HepG2 (cell line): ENCODE results near the gene KATNA1. TPM values are rescaled to one million over a fixed set of nuclear protein-coding genes. Genes with fewer than 3 reads are reported as not detected.
A peak's percentile ranks its signal among the peaks of the same experiment; 100 is the strongest.

Source experiments
- AGO2 ChIP-seq: fragments of 200-400 bp; formaldehyde crosslinking; optimal IDR thresholded peaks from 2 replicates; pipeline ENCODE3; 2017; ENCODE audit warnings: mild to moderate bottlenecking, low read depth, low read length, moderate library complexity
- KAT8 ChIP-seq: IDR thresholded peaks from 2 replicates; pipeline ENCODE4 v1.6.1; 2016; ENCODE audit warnings: missing genetic modification reagents, missing compliant biosample characterization
- MTF1 ChIP-seq: sonication (generic); formaldehyde crosslinking; IDR thresholded peaks from 2 replicates; pipeline ENCODE4 v1.5.0; 2020; ENCODE audit warnings: missing genetic modification reagents
- NR3C1 ChIP-seq: sonication (generic); formaldehyde crosslinking; IDR thresholded peaks from 2 replicates; pipeline ENCODE4 v1.4.0; 2020; ENCODE audit warnings: missing genetic modification reagents
- RNF2 ChIP-seq: fragments of 450-650 bp; conservative IDR thresholded peaks from 2 replicates; pipeline ENCODE4 v1.6.1; 2016; ENCODE audit warnings: low read depth
- SOX5 ChIP-seq: IDR thresholded peaks from 2 replicates; pipeline ENCODE4 v1.6.1; 2016; ENCODE audit warnings: borderline replicate concordance
- ZFP62 ChIP-seq: sonication (generic); formaldehyde crosslinking; IDR thresholded peaks from 2 replicates; pipeline ENCODE4 v1.4.0; 2020; ENCODE audit warnings: missing genetic modification reagents
- ZNF30 ChIP-seq: sonication (generic); formaldehyde crosslinking; IDR thresholded peaks from 2 replicates; pipeline ENCODE4 v1.5.0; 2020; ENCODE audit warnings: mild to moderate bottlenecking, missing genetic modification reagents
- ZNF605 ChIP-seq: sonication (generic); formaldehyde crosslinking; IDR thresholded peaks from 2 replicates; pipeline ENCODE4 v1.8.0; 2022; ENCODE audit warnings: mild to moderate bottlenecking, missing genetic modification reagents
- ZNF644 ChIP-seq: IDR thresholded peaks from 2 replicates; pipeline ENCODE4 v1.6.1; 2016; ENCODE audit warnings: low read depth
- polyA plus RNA-seq, 8 experiments: library from polyadenylated mRNA; depleted of rRNA in 3 of 8; stranded (reverse) in 7 of 8; unstranded in 1 of 8; fragments of >200 nt; fragmentation: Illumina TruSeq in 4 of 8; extraction: Trizol in 4 of 8; gene quantifications; 2 replicates each; pipeline versions ENCODE4 v1.2.1 to v1.2.3, GENCODE V29; 2011 to 2016; ENCODE audit warnings: low read depth in 4 of 8, missing spikeins in 1 of 8, mixed read lengths in 1 of 8; ENCODE audit not compliant: insufficient read depth in 1 of 8
- total RNA-seq, 5 experiments: library from RNA; depleted of rRNA; stranded (reverse); fragments of >200 nt; fragmentation: Illumina TruSeq; extraction: Trizol; gene quantifications; 2 replicates each; pipeline ENCODE4 v1.2.3, GENCODE V29; 2016; ENCODE audit warnings: low read depth in 1 of 5
- TF ChIP-seq, protein P1 (sequence below): sonication (generic); formaldehyde crosslinking; IDR thresholded peaks from 2 replicates; pipeline ENCODE4 v1.5.0; 2020; ENCODE audit warnings: mild to moderate bottlenecking, missing genetic modification reagents, borderline replicate concordance
- TF ChIP-seq, protein P2 (sequence below): IDR thresholded peaks from 2 replicates; pipeline ENCODE4 v1.4.0; 2020; ENCODE audit warnings: mild to moderate bottlenecking, missing genetic modification reagents
- TF ChIP-seq, protein P3 (sequence below): sonication (generic); formaldehyde crosslinking; IDR thresholded peaks from 2 replicates; pipeline ENCODE4 v1.8.1; 2023; ENCODE audit warnings: missing genetic modification reagents, inconsistent platforms, borderline replicate concordance
- TF ChIP-seq, protein P4 (sequence below): sonication (generic); formaldehyde crosslinking; IDR thresholded peaks from 2 replicates; pipeline ENCODE4 v1.5.1; 2020; ENCODE audit warnings: mild to moderate bottlenecking, missing genetic modification reagents
- TF ChIP-seq, protein P5 (sequence below): sonication (generic); formaldehyde crosslinking; IDR thresholded peaks from 2 replicates; pipeline ENCODE4 v1.8.0; 2022; ENCODE audit warnings: mild to moderate bottlenecking, missing genetic modification reagents, moderate library complexity
- TF ChIP-seq, protein P6 (sequence below): sonication (generic); formaldehyde crosslinking; IDR thresholded peaks from 2 replicates; pipeline ENCODE4 v1.4.0; 2020; ENCODE audit warnings: missing genetic modification reagents

KATNA1 gene
- total and polyA plus RNA-seq, 2 of the 13 experiments (the other 11 are each of a cell fraction or from before 2014, with no cell fraction given) = 14.8 to 25.3 TPM

DNA sequence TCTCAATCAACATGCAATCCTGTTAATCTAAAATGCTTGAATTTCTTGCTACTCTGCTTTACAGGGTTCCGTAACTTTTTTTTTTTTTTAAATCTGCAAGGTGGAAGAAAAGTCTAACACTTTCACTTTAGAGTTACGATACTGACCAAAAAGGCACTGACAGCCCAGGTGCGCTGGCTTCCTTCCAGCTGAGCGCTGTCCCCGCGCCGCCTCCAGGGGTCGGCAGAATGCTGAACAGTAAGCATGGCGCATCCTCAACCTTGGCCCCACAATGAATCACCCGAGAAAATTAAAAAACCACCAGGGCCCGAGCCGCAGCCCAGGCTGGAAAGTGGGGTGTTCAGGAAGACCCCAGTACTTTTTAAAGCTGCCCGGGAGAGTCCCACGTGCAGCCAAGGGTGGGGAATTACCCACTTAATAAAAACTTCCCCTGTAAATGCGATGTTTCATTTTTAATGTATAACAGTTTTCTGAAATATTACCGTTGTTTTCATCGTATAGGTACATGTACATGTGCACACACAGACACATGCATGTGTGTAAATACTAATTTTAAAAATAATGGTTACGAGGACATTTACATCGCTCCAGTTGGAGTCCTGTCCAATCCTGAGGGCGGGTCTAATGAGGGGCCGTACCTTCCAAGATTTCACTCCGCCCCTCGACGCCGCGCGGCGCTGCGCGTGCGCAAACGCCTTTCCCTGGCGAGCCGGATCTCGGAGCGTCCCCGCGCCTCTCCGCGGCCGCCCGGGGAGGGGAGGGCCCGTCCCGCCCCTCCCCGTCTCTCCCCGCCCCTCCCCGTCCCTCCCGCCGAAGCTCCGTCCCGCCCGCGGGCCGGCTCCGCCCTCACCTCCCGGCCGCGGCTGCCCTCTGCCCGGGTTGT is 82.7 kb downstream of the KATNA1 start, which contains the start of gene GINM1 (continued):
- 0 out of 2 replicates have a peak, but pooled peaks have one; percentile 47 for TF ChIP-seq ZNF644
- 0 out of 2 replicates have a peak, but pooled peaks have one; percentile 4 for TF ChIP-seq SOX5
- TF ChIP-seq KAT8 (CRISPR knock-in tag) = peak; percentile 58
- TF ChIP-seq ZNF30 (CRISPR knock-in tag) = no peak
- TF ChIP-seq, protein P1, sequence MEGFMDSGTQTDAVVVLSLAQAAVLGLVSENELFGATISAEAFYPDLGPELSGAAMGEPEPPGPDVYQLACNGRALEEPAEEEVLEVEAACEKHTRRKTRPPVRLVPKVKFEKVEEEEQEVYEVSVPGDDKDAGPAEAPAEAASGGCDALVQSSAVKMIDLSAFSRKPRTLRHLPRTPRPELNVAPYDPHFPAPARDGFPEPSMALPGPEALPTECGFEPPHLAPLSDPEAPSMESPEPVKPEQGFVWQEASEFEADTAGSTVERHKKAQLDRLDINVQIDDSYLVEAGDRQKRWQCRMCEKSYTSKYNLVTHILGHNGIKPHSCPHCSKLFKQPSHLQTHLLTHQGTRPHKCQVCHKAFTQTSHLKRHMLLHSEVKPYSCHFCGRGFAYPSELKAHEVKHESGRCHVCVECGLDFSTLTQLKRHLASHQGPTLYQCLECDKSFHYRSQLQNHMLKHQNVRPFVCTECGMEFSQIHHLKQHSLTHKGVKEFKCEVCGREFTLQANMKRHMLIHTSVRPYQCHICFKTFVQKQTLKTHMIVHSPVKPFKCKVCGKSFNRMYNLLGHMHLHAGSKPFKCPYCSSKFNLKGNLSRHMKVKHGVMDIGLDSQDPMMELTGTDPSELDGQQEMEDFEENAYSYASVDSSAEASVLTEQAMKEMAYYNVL (CRISPR knock-in tag) = no peak
- TF ChIP-seq, protein P2, sequence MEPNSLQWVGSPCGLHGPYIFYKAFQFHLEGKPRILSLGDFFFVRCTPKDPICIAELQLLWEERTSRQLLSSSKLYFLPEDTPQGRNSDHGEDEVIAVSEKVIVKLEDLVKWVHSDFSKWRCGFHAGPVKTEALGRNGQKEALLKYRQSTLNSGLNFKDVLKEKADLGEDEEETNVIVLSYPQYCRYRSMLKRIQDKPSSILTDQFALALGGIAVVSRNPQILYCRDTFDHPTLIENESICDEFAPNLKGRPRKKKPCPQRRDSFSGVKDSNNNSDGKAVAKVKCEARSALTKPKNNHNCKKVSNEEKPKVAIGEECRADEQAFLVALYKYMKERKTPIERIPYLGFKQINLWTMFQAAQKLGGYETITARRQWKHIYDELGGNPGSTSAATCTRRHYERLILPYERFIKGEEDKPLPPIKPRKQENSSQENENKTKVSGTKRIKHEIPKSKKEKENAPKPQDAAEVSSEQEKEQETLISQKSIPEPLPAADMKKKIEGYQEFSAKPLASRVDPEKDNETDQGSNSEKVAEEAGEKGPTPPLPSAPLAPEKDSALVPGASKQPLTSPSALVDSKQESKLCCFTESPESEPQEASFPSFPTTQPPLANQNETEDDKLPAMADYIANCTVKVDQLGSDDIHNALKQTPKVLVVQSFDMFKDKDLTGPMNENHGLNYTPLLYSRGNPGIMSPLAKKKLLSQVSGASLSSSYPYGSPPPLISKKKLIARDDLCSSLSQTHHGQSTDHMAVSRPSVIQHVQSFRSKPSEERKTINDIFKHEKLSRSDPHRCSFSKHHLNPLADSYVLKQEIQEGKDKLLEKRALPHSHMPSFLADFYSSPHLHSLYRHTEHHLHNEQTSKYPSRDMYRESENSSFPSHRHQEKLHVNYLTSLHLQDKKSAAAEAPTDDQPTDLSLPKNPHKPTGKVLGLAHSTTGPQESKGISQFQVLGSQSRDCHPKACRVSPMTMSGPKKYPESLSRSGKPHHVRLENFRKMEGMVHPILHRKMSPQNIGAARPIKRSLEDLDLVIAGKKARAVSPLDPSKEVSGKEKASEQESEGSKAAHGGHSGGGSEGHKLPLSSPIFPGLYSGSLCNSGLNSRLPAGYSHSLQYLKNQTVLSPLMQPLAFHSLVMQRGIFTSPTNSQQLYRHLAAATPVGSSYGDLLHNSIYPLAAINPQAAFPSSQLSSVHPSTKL (CRISPR knock-in tag) = peak; percentile 59
- no peak for TF ChIP-seq ZFP62 (CRISPR knock-in tag)
- no peak for TF ChIP-seq RNF2
- TF ChIP-seq, protein P3, sequence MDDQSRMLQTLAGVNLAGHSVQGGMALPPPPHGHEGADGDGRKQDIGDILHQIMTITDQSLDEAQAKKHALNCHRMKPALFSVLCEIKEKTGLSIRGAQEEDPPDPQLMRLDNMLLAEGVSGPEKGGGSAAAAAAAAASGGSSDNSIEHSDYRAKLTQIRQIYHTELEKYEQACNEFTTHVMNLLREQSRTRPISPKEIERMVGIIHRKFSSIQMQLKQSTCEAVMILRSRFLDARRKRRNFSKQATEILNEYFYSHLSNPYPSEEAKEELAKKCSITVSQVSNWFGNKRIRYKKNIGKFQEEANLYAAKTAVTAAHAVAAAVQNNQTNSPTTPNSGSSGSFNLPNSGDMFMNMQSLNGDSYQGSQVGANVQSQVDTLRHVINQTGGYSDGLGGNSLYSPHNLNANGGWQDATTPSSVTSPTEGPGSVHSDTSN (CRISPR knock-in tag) = no peak; the same call in 1 of the 2 replicates
- no peak for TF ChIP-seq MTF1
- peak; percentile 87 for TF ChIP-seq ZNF605 (CRISPR knock-in tag)
- TF ChIP-seq AGO2 = no peak
- TF ChIP-seq, protein P4, sequence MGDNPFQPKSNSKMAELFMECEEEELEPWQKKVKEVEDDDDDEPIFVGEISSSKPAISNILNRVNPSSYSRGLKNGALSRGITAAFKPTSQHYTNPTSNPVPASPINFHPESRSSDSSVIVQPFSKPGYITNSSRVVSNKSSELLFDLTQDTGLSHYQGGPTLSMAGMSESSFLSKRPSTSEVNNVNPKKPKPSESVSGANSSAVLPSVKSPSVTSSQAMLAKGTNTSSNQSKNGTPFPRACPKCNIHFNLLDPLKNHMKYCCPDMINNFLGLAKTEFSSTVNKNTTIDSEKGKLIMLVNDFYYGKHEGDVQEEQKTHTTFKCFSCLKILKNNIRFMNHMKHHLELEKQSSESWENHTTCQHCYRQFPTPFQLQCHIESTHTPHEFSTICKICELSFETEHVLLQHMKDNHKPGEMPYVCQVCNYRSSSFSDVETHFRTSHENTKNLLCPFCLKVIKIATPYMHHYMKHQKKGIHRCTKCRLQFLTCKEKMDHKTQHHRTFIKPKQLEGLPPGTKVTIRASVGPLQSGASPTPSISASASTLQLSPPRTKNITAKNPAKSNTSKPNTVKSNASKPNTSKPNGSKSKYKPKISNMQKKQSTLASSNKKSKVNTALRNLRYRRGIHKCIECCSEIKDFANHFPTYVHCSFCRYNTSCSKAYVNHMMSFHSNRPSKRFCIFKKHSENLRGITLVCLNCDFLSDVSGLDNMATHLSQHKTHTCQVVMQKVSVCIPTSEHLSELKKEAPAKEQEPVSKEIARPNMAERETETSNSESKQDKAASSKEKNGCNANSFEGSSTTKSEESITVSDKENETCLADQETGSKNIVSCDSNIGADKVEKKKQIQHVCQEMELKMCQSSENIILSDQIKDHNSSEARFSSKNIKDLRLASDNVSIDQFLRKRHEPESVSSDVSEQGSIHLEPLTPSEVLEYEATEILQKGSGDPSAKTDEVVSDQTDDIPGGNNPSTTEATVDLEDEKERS = 0 out of 2 replicates have a peak, but pooled peaks have one; percentile 78
- TF ChIP-seq, protein P5, sequence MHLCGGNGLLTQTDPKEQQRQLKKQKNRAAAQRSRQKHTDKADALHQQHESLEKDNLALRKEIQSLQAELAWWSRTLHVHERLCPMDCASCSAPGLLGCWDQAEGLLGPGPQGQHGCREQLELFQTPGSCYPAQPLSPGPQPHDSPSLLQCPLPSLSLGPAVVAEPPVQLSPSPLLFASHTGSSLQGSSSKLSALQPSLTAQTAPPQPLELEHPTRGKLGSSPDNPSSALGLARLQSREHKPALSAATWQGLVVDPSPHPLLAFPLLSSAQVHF (CRISPR knock-in tag) = no peak
- TF ChIP-seq, protein P6, sequence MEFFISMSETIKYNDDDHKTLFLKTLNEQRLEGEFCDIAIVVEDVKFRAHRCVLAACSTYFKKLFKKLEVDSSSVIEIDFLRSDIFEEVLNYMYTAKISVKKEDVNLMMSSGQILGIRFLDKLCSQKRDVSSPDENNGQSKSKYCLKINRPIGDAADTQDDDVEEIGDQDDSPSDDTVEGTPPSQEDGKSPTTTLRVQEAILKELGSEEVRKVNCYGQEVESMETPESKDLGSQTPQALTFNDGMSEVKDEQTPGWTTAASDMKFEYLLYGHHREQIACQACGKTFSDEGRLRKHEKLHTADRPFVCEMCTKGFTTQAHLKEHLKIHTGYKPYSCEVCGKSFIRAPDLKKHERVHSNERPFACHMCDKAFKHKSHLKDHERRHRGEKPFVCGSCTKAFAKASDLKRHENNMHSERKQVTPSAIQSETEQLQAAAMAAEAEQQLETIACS = no peak
- no peak for TF ChIP-seq NR3C1
